Prostate gland (tissue), 2 donors: Measurements from ENCODE around the gene GBP7. TPM values are rescaled to one million over a fixed set of nuclear protein-coding genes. Genes with fewer than 3 reads are reported as not detected.

Experiments used
- DNase-seq: peaks from one replicate; pipeline ENCODE4 v3.0.0-alpha.2; 2019; ENCODE audit warnings: low spot score
- H3K27ac ChIP-seq, 2 donors: fragments of 200-600 bp; sonication (generic); 2 replicates each; pipeline ENCODE4 v1.5.1; 2017 to 2019
- H3K27me3 ChIP-seq: fragments of 200-600 bp; sonication (generic); replicated peaks from 2 replicates; pipeline ENCODE4 v1.5.1; 2019; ENCODE audit not compliant: insufficient read depth
- H3K36me3 ChIP-seq, 2 donors: fragments of 200-600 bp; sonication (generic); 1 replicate in 1 of 2; 2 replicates in 1 of 2; pipeline versions ENCODE4 v1.5.1 to v1.8.1; 2017 to 2019
- H3K4me1 ChIP-seq: fragments of 200-600 bp; sonication (generic); replicated peaks from 2 replicates; pipeline ENCODE4 v1.5.1; 2019
- H3K4me3 ChIP-seq, 2 donors: fragments of 200-600 bp; sonication (generic); 2 replicates each; pipeline ENCODE4 v1.5.1; 2017 to 2019
- H3K9me3 ChIP-seq: fragments of 200-600 bp; sonication (generic); 2 replicates; pipeline ENCODE4 v1.5.1; 2017
- CTCF ChIP-seq, 4 experiments: fragments of 200-600 bp in 2 of 4; fragments of 450-650 bp in 2 of 4; sonication (generic) in 2 of 4; IDR thresholded peaks; 1 replicate in 3 of 4; 2 replicates in 1 of 4; pipeline ENCODE4 v1.5.1; 2016 to 2019; ENCODE audit warnings: antibody characterized with exemption in 4 of 4, mild to moderate bottlenecking in 2 of 4, moderate library complexity in 2 of 4
- POLR2A ChIP-seq: fragments of 450-650 bp; IDR thresholded peaks from one replicate; pipeline ENCODE4 v1.6.1; 2016; ENCODE audit warnings: antibody characterized with exemption, mild to moderate bottlenecking
- POLR2AphosphoS5 ChIP-seq: sonication (generic); formaldehyde crosslinking; IDR thresholded peaks from one replicate; pipeline ENCODE4 v1.6.1; 2017; ENCODE audit warnings: antibody characterized with exemption
- WGBS: methylation state at CpG from one replicate; pipeline ENCODE4 v1.1.5; 2018; 5-methylcytosine and 5-hydroxymethylcytosine counted together
- intact Hi-C: fragments of 100-400 bp; cut with DNase I; formaldehyde crosslinking; loops from one replicate; pipeline ENCODE4 v1.14.2; 2022
- total RNA-seq, 2 donors: library from RNA; depleted of rRNA; stranded (reverse); fragments of >200 nt; gene quantifications; one replicate each; pipeline ENCODE4 v1.1.0, GENCODE V29; 2016

Gene GBP7
- total RNA-seq, 2 donors from 2014 or later, result not detected

- intact Hi-C loops, result no loop called here
- TF ChIP-seq POLR2AphosphoS5 (no peak), CTCF (IDR thresholded peaks at IDR 0.05) (no peak), POLR2A (no peak)
- WGBS, result 66% methylated on average over 1 of the region's 1 CpG
- H3K4me3 ChIP-seq, result no peak overlapping the region
- no peak overlapping the region for H3K27ac ChIP-seq
- no peaks in the 10 kb centered on the region for H3K36me3 ChIP-seq
- H3K27me3 ChIP-seq, result no peaks in the 10 kb centered on the region
- no peaks in the 10 kb centered on the region for H3K4me1 ChIP-seq
- no peaks in the 10 kb centered on the region for H3K9me3 ChIP-seq
- no peak for DNase-seq
Observed at GRCh38 chr1:89151047-89151446, 24.8 kb downstream of the GBP7 start.

DNA sequence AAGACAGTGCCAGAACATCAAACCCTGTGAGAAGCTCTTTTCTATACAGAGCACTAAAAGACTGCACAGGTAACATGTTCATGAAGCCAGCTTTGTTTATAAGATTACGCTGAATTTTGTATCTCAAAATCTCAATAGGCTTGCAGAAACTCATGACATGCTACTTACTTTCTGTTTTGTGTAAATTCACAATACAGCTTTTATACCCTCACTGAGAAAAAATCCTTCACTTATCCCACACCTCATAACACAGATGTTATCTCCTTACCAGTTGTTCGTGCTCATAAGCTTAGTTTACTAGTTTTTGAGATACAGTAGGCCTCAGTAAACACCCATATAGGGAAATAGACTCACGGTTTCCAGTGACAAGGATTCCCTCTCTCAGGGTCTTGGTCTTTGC, 25.8 kb downstream of the GBP7 start:
- Histone ChIP-seq H3K27me3 (no peaks in the 10 kb centered on the region), H3K9me3 (no peaks in the 10 kb centered on the region), H3K36me3 (no peaks in the 10 kb centered on the region), H3K27ac (no peak overlapping the region), H3K4me1 (no peaks in the 10 kb centered on the region), H3K4me3 (no peak overlapping the region)
- TF ChIP-seq POLR2AphosphoS5, result no peak
- no peak for TF ChIP-seq CTCF (IDR thresholded peaks at IDR 0.05)
- no peak for TF ChIP-seq POLR2A
- 37% methylated on average over 3 of the region's 3 CpGs for WGBS
- DNase-seq, result no peak
- intact Hi-C loops, result no loop called here

GRCh38 chr1:89149229-89149628, 26.6 kb downstream of the GBP7 start:
- H3K4me3 ChIP-seq, result no peak overlapping the region
- TF ChIP-seq POLR2A (no peak), POLR2AphosphoS5 (no peak), CTCF (IDR thresholded peaks at IDR 0.05) (no peak)
- H3K27ac ChIP-seq, result no peak overlapping the region
- intact Hi-C loops, result no loop called here
- H3K27me3 ChIP-seq, result no peaks in the 10 kb centered on the region
- DNase-seq, result no peak
- 43% methylated on average over 3 of the region's 3 CpGs for WGBS
- no peaks in the 10 kb centered on the region for H3K4me1 ChIP-seq
- H3K9me3 ChIP-seq, result no peaks in the 10 kb centered on the region
- H3K36me3 ChIP-seq, result no peaks in the 10 kb centered on the region

- DNase-seq, result no peak
- 70% methylated on average over 3 of the region's 3 CpGs for WGBS
- intact Hi-C loops, result no loop called here
Observed at GRCh38 chr1:89147678-89148658, 27.8 kb downstream of the GBP7 start.

GRCh38 chr1:89146721-89147120, 29.1 kb downstream of the GBP7 start:
- Histone ChIP-seq H3K9me3 (no peaks in the 10 kb centered on the region), H3K4me3 (no peak overlapping the region), H3K4me1 (no peaks in the 10 kb centered on the region), H3K36me3 (no peaks in the 10 kb centered on the region), H3K27me3 (no peaks in the 10 kb centered on the region), H3K27ac (no peak overlapping the region)
- 80% methylated on average over 3 of the region's 3 CpGs for WGBS
- no peak for DNase-seq
- intact Hi-C loops, result no loop called here
- TF ChIP-seq POLR2AphosphoS5 (no peak), CTCF (IDR thresholded peaks at IDR 0.05) (no peak), POLR2A (no peak)

More at GRCh38 chr1:89147678-89148658, 27.8 kb downstream of the GBP7 start:
- H3K9me3 ChIP-seq, result no peaks in the 10 kb centered on the region
- no peaks in the 10 kb centered on the region for H3K27me3 ChIP-seq
- no peaks in the 10 kb centered on the region for H3K36me3 ChIP-seq
- no peak overlapping the region for H3K4me3 ChIP-seq
- no peak overlapping the region for H3K27ac ChIP-seq
- no peak for TF ChIP-seq POLR2AphosphoS5
- no peaks in the 10 kb centered on the region for H3K4me1 ChIP-seq
